Measurements from ENCODE around the gene TBL1X.

Gene TBL1X

DNA sequence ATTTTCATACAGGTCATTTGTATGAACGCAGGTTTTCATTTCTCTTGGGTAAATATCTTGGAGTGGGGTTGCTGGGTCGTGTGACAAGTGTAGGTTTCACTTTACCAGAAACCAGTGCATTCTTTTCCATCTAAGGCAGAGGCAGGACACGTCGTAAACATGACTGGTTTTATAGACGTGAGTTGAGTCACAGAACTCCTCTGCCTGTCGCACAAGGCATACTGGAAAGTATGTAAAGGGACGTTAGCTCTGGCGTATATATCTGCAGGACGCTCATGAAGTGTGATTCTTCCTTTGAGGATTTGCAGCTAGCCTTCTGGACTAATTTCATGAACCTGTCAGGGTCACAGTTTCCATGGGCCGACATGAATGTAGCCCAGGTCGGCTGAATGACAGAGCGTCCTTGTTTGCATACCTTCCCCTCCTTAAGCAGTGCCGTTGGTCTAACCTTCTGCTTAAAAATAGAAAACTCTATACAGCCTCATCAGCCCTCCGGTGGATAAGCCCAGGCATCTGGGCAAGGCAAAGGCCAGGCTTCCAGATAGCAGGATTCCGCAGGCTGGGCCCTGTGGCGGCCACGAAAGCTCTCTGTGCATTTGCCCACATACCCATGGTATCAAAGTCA lies 194.8 kb downstream of the TBL1X start:
- TF ChIP-seq CTCF (IDR thresholded peaks at IDR 0.05): no peak

DNA sequence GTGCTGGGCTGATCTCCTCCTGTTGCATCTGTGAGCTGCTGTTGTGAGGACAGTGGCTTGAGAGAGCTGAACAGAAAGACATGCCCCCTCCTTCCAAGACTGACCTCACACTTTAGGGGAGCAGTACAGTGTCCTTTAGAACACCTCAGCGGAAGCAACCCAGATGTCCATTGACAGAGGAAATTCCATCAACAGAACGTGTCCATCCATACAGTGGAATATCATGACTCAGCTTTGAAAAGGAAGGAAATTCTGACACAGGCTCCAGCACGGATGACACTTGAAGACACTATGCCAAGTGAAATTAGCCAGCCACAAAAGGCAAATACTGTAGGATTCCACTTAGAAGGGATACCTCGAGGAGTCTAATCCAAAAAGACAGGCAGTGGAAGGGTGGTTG lies 197.3 kb downstream of the TBL1X start:
- no peak for TF ChIP-seq CTCF (IDR thresholded peaks at IDR 0.05)

DNA sequence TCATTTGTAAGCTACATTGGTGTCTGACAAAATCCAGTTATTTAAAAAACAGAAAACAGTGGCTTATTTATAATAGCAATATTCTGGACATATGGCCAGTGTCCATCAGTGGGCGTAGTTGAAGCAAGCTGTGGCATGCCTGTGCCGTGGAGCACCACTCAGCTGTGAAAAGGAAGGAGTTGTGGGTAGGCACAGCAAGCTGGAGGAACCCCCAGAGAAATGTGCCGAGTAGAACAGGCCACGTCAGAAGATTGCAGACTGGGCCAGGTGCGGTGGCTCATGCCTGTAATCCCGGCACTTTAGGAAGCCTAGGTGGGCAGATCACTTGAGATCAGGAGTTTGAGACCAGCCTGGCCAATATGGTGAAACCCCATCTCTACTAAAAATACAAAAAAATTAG lies 198.4 kb downstream of the TBL1X start:
- no peak for TF ChIP-seq CTCF (IDR thresholded peaks at IDR 0.05)

DNA sequence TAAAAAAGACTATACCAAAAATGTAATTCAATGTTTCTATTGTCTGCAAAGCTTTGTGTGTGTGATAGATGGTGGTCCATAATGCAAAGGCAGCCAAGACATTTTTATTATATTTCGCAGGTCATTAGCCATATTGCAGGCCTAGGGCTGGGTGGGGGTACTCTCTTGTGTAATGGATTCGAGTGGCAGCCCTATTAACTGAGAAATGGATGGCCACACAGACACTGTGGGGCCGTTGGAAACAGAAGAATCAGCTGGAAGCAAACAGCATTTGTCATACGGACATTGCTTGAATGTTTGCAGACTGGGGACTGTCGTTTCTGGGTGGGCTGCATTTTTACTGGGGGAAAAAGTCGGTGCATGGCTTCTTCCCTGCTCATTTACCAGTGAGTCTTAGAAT lies 199.4 kb downstream of the TBL1X start:
- no peak for TF ChIP-seq CTCF (IDR thresholded peaks at IDR 0.05)

GRCh38 chrX:9665113-9665512 lies 200.3 kb downstream of the TBL1X start:
- no peak for TF ChIP-seq CTCF (IDR thresholded peaks at IDR 0.05)

GRCh38 chrX:9668537-9668936 lies 203.7 kb downstream of the TBL1X start:
- TF ChIP-seq CTCF (IDR thresholded peaks at IDR 0.05): no peak

- no peak for TF ChIP-seq CTCF (IDR thresholded peaks at IDR 0.05)
These were observed 205.4 kb downstream of the TBL1X start for GRCh38 chrX:9670136-9670814.

Data from LNCAP (cell line).